HG03196 (cell line): Measurements from ENCODE around the gene C4orf51.

ENCODE experiments used
- ATAC-seq: cut with Tn5 transposase; IDR thresholded peaks from one replicate; pipeline ENCODE4 v1.9.1; 2021; ENCODE audit not compliant: unreplicated experiment

Gene C4orf51

DNA sequence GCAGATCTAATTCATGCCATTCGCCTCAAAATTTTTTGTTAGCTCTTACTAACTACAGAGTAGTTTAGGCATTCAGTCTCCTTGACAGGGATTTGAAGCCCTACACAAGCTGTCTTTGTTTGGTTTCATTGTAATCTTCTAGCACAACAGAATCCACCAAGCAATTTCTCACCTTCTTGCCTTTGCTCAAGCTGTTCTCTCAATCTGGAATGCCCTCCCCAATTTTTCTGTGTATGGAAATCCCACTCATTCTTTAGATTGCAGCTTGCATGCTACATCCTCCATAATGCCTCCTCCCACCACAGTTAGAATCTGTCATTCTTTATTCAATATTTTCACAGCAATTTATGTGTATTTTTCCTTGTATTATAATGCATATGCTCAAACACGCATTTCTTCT lies 63.7 kb downstream of the C4orf51 start:
- no peak for ATAC-seq

DNA sequence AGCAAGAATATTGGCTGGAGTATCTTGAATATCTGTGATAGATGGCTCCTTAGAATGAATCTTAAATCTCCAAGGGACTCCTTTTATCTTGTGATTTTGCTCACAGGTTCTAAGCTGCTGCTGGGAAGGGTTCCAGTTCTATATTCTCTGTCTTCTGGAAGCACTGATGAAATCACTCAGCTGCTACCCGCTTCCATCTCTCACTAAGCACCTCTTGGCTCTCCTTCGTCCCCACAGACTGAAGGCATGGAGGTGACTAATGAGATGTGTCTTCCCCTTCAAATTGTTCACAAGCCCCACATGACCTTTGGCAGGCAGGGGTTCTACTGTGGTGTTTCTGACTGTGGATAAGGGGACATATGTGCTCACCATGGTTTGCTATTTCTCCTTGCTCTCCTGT lies 75.9 kb downstream of the C4orf51 start:
- ATAC-seq, result no peak

DNA sequence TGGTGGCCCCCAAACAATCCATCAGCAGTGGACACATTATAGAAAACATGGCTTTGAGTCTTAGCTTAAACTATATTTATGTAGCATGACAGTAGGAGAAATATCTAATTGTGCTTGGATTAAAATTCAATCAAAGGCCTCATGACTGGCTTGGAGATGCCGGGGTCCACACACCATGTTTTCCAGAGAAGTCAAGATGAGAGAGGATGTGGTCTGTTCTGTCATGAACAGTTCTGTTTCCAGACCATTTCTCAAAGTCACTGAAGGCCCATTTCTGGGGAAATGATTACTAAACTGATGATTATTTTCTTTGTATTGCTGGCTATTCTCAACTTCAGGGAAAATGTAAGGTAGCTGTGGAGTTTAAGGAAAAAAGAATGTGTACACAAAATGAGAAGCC lies 76.3 kb downstream of the C4orf51 start:
- ATAC-seq, result no peak

DNA sequence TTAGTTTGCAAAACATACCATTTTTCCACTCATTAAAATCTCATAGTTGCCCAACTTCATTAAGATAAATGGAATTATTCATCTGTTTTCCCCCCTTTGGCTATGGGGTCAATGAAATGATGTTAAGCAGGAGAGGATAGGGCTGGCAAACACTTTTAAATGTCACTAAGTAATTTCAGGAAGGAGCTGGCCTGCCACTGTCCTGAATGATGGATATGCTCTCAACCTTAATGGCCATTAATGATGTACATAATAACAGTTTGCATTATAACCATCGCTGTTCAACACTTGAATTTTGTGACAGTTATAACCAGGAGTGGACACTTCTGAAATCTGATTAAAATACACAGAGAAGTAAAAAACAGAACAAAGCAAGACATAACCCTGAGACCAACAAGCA lies 77.2 kb downstream of the C4orf51 start:
- ATAC-seq, result no peak

DNA sequence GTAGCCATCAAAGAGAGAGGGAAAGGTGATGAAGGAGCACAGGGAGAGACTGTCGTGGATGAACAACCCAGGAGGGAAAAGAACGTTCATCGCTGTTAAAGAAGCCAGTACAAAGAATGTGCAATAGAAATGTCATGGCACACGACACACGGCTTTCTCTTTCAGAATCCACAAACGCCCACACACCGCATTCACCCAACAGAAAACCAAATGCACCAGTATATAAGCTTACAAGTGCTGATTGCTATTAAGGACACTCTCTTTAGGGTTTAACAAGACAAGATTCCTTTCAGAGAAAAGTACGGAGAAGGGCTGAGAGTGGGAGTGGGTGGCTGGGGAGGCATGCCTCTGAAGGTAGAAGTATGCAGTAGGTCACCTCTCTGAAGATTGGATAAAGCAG lies 80.2 kb downstream of the C4orf51 start:
- no peak for ATAC-seq

DNA sequence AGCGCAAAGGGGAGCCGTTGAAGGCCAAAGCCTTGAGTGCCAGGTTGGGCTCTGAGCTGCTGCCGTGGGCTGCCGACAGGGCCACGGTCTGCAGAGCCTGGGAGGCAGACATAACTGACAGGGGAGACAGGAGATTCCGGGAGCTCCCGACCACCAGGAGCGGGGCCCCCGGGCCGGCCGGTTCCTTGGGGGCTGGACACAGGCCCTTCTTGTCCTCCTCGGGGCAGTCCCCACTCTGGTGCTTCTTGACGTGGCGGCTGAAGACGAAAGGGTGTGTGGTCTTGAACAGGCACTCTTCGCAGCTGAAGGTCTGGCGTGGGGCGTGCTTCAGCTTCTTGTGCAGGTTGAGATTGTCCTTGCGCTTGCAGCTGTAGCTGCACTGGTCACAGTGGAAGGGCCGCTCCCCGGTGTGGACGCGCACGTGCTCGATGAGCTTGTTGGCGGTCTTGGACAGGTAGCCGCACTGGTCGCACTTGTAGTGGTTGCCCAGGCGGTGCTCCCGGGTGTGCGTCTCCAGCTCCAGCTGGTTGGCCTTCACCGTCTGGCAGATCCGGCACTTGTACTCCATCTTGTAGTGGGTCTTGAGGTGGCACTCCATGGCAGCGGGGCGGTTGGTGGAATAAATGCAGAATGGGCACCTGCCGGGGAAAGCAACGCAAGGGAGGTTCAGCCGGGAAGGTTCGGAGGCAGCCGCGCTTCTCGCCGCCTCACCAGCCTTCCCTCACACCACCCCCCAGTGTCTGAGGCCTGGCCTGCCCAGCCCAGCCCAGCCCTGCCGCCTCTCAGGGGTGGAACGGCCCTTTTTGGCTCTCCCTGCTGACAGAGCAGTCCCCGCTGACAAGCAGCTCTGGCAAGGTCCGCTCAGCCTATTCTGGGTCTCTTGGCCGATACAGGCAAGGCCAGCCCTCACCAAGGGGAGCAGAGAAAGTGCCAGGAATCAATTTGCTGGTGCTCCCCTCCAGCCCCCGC lies 81.3 kb downstream of the C4orf51 start:
- no peak for ATAC-seq

DNA sequence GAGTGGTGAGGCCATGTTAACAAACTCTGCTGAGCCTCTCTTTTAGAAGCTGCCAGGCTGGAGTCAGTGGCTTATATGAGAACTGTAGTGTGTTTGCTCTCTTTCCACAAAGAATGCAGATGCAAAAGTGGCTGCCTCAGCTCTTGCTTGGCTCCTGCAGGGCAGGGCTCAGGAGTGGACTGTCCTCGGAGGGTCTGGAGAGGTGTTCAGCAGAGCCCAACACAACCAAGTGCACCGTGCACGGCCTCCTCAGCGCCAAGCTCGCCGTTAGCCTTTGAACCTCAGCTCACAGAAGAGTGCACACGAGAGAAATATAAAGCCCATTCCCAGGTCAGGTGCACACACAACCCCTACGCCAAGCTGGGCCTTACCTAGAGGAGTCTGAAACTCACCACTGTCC lies 82.8 kb downstream of the C4orf51 start:
- ATAC-seq, result no peak

DNA sequence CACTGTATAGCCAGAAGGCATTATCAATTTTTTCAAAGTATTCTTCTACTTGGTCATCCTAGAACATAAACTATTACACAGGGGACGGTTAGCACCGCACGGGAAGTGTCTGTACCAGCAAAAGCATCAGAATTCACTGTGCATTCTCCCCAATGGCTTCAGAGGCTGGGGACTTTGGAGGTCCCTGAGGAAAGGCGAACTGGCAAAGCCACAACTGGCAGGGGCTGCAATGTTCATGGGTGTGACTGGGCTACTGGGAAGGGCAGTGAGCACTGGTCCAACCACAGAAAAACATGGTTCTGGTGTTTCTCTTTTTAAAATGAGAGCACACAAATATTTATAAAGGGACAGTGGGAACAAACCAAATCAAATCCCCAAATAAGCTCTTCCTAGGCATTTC lies 83.5 kb downstream of the C4orf51 start:
- no peak for ATAC-seq

DNA sequence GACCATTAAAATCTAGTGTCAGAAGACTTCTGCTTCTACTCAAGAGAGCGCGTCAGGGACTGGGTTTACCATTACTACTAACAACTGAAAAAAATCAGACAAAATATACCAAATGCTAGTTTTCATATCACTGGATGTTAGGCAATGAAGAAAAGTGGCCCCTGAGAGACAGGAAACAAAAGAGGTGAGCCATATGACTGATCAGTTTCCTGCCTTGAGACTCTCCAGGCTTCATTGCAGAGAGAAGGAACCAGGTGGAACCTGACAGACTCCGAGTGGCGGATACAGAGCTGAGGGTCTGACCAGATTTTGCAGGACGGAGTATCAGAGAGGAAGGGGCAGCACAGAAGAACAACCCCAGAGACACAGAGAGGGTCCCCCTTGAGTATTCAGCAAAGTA lies 86.3 kb downstream of the C4orf51 start:
- no peak for ATAC-seq

DNA sequence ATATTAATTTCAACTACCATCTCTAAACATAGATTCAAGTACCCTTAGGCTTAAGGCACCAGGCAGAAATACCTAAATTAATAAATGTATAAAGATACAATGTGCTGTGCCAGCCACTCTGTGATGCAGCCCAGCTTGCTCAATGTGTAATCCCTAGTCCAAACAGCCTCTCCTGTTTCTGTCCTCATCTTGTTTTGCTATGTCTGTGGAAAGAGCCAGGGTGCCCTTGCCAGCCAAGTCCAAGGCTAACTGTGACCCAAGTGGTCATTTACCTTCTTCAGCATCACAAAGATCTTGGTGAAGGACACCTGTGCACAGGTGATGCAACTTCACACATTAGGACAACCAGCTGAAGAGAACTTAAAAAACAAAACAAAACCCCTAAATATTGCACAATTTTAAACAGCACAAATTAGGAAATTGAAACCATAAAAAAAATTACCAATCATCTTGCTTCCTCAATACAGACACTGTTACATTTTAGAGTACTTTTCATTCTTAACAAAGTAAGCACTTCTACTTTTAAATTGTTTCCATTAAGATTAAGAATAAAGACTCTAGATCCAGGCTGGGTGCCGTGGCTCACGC lies 89.6 kb downstream of the C4orf51 start:
- no peak for ATAC-seq

DNA sequence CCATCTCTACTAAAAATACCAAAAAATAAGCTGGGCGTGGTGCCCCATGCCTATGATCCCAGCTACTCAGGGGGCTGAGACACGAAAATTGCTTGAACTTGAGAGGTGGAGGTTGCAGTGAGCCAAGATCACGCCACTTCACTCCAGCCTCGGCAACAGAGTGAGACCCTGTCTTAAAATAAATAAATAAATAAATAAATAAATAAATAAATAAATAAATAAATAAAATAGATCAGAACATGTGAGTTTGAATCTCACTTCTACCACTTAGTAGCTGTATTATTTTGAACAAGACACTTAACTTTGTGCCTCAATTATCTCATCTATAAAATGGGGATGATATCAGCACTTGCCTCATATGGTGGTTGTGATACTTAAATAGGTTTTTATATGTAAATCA lies 90.2 kb downstream of the C4orf51 start:
- ATAC-seq, result no peak

DNA sequence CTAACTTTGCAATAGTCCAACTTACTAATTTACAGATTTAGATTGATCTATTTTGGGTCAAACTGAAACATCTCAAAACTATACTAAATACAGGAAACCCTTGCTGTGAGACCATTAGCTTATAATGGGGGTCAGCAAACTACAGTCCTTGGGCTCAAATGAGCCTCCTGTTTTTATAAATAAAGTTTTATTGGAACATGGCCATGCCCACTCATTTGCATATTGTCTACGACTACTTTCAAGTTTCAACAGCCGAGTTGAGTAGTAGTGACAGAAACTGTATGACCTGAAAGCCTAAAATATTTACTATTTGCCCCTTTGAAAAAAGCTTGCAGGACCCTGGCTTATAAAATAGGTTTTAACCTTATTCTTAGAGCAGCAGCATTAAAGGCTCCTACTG lies 92.4 kb downstream of the C4orf51 start:
- ATAC-seq, result no peak

DNA sequence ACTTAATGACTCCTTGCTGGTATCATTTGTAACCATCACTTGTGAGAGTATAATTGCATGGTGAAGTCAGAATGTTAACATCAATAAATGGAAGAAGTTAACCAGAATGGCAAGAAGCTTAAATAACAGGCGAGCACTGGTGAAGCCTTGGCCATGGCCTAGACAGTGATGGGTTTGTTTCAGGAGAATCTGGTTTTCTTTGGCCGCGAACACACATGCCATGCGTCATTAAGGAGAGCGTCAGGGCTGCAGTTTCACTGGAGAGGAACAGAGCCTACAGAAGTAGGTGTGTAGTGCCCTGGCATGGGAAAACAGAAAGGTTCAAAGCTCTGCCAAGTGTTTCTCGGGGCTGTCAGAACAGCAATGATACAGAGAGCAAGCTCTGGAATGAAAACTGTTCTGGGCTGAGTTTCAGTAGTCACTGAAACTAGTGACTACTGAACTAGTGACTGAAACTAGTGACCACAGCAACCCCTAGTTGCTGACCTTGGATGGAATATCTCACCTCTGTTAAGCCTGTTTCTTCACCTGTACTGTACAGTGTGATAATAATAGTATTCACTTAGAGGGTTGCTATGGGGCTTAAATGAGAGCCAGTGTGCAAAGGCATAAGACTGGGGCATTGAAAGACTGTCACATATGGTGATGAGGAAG lies 93.8 kb downstream of the C4orf51 start:
- ATAC-seq, result peak; percentile 91

DNA sequence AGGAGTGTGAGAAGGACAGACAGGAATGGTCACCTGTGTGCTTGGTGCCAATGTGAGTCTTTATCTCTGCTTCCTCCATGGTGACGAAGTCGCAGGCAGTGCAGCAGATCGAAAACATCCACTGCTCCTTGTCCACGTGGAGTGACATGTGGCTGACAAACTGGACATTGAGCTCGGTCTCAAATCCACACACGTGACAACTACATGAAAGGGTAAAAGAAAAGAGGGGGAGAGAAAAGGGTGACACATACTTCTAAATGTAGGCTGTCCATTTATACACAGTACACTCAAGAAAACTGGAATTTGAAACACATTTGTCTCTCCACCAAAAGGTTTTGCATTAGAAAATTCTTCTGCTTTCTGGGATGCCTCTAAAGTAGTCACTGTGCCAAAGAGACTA lies 94.5 kb downstream of the C4orf51 start:
- no peak for ATAC-seq

DNA sequence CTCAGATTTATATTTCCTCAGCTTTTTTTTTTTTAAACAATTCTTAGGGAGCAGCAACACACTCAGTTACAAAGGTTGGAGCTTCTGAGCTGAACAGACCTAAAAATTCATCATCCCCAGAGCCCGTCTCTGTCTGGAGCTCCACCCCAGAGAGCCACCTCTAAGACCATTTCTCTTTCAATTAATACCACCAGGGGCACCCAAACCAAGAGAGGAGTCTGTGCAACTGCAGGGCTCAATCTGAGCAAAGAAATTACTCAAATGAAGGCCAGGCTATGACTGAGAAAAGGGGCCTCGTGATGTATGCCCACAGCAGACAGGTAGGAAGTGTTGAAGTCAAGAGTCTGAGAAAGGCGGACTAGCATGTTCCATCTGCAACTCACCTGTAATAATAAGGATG lies 95.5 kb downstream of the C4orf51 start:
- no peak for ATAC-seq

DNA sequence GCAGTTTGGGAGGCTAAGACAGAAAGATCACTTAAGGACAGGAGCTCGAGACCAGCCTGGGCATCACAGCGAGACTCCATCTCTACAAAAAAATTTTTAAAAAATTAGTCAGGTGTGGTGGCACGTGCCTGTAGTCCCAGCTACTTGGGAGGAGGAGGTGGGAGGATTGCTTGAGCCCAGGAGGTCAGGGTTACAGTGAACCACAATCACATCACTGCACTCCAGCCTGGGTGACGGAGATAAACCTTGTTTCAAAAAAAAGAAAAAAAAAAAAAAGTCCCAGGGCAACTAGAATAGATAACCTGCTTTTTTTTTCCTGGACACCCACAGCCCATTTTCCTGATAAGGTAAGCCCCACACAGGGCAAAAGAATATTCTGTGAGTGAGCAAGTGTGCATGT lies 96.3 kb downstream of the C4orf51 start:
- no peak for ATAC-seq

DNA sequence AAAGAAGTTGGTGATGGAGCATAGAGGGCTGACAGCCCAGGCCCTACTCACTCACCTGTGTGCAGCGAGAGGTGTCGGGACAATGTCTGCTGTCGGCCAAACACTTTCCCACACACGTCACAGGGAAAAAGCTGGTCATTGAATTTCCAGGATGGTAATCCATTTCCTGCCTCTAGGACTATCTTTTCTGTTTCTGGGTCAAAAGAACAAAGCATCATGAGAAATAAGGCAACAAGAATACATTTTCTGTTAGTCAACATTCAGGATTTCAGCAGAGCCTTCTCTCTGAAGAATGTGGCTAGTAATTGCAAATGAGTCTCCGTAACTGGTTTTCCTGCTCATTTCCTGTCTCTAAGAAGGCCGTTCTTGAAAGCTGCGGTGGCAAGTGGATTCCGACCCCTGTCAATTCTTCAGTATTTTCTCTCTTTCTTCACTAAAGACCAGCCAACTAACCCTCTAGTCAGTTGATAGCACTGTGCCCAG lies 99.4 kb downstream of the C4orf51 start:
- ATAC-seq, result no peak

DNA sequence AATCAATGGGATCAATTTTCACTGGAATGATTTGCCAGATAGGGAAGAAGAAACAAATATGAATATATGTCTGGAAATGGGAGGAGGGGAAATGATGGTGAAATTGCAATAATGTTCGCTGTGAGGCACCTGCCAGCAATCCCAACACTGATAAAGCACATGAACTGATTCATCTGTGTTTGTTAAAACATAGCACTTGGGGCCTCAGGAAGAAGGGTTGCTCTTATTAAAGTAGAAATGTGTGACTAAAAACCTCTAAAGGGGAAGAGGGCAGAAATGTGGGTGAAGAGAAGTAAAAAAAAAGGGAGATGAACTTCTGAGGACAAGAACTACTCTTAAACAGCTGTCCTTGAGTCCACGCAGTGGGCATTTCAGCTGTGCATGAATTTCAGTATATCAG lies 101.4 kb downstream of the C4orf51 start:
- ATAC-seq, result no peak
